PC-9 (cell line): Measurements from ENCODE around the gene EXOC8. TPM values are rescaled to one million over a fixed set of nuclear protein-coding genes. Genes with fewer than 3 reads are reported as not detected.

ENCODE experiments used
- BruUV-seq: library from RNA; stranded (reverse); fragments of 400-500 nt; replicated peaks from 2 replicates; lab custom pipeline; 2021; lab: Mats Ljungman, UMichigan
- CTCF ChIA-PET: fragments of 300-600 bp; sonication (Branson Sonifier 250); formaldehyde crosslinking; loops from one replicate; lab custom pipeline; 2022; ENCODE audit warnings: antibody characterized with exemption; lab: Charles Lee
- POLR2A ChIA-PET: fragments of 300-600 bp; sonication (Branson Sonifier 250); formaldehyde crosslinking; loops from one replicate; lab custom pipeline; 2022; ENCODE audit warnings: antibody characterized with exemption; ENCODE audit not compliant: unreplicated experiment; lab: Charles Lee
- DNase-seq, 2 experiments: peaks; one replicate each; pipeline versions ENCODE4 v3.0.0 to v3.0.0-alpha.2; 2015 to 2022; ENCODE audit warnings: mixed read lengths in 1 of 2
- H2AFZ ChIP-seq: fragments of 200-600 bp; sonication (generic); 2 replicates; pipeline ENCODE4 v1.8.1; 2017; ENCODE audit warnings: antibody characterized with exemption
- H3F3A ChIP-seq: fragments of 200-600 bp; sonication (generic); 2 replicates; pipeline ENCODE4 v1.8.1; 2017; ENCODE audit warnings: antibody characterized with exemption, mild to moderate bottlenecking, low read depth; ENCODE audit not compliant: insufficient read depth
- H3K27ac ChIP-seq: fragments of 200-600 bp; sonication (generic); 2 replicates; pipeline ENCODE4 v1.6.1; 2016; ENCODE audit warnings: mixed run types
- H3K27me3 ChIP-seq: fragments of 200-600 bp; sonication (generic); 2 replicates; pipeline ENCODE4 v1.6.1; 2016; ENCODE audit warnings: low read depth, mixed run types; ENCODE audit not compliant: insufficient read depth
- H3K36me3 ChIP-seq: fragments of 200-600 bp; sonication (generic); 2 replicates; pipeline ENCODE4 v1.6.1; 2016; ENCODE audit warnings: low read depth, mixed run types
- H3K4me1 ChIP-seq: fragments of 200-600 bp; sonication (generic); replicated peaks from 2 replicates; pipeline ENCODE4 v1.6.1; 2016; ENCODE audit warnings: mixed run types; ENCODE audit not compliant: insufficient read depth
- H3K4me2 ChIP-seq: fragments of 200-600 bp; sonication (generic); 2 replicates; pipeline ENCODE4 v1.6.1; 2017; ENCODE audit warnings: mixed run types
- H3K4me3 ChIP-seq: fragments of 200-600 bp; sonication (generic); 2 replicates; pipeline ENCODE4 v1.6.1; 2016; ENCODE audit warnings: mixed run types
- H3K79me2 ChIP-seq: fragments of 200-600 bp; sonication (generic); 2 replicates; pipeline ENCODE4 v1.6.1; 2017; ENCODE audit warnings: low read depth, mixed run types
- H3K9me2 ChIP-seq: fragments of 200-600 bp; sonication (generic); 2 replicates; pipeline ENCODE4 v1.8.1; 2017; ENCODE audit warnings: mild to moderate bottlenecking; ENCODE audit not compliant: insufficient read depth
- H3K9me3 ChIP-seq: fragments of 200-600 bp; sonication (generic); 2 replicates; pipeline ENCODE4 v1.8.1; 2016; ENCODE audit warnings: low read depth; ENCODE audit not compliant: insufficient read depth
- H4K20me1 ChIP-seq: fragments of 200-600 bp; sonication (generic); 2 replicates; pipeline ENCODE4 v1.8.1; 2017; ENCODE audit not compliant: insufficient read depth
- EZH2 ChIP-seq: fragments of 200-600 bp; sonication (generic); IDR thresholded peaks from 2 replicates; pipeline ENCODE4 v1.8.0; 2017; ENCODE audit warnings: antibody characterized with exemption, low read depth
- intact Hi-C: fragments of 100-400 bp; cut with micrococcal nuclease; formaldehyde crosslinking; loops from one replicate; pipeline ENCODE4 v1.10.0; 2022; ENCODE audit not compliant: unreplicated experiment
- total RNA-seq: library from RNA; stranded (reverse); gene quantifications from 2 replicates; pipeline ENCODE4 v1.2.3, GENCODE V29; 2021
- TF ChIP-seq, protein P1 (sequence below): fragments of 200-600 bp; sonication (generic); conservative IDR thresholded peaks from 2 replicates; pipeline ENCODE4 v1.6.1; 2017; ENCODE audit warnings: mixed run types, antibody characterized with exemption, mild to moderate bottlenecking, moderate library complexity

EXOC8 gene
- total RNA-seq, 1 experiment from 2014 or later: 12.1 TPM

DNA sequence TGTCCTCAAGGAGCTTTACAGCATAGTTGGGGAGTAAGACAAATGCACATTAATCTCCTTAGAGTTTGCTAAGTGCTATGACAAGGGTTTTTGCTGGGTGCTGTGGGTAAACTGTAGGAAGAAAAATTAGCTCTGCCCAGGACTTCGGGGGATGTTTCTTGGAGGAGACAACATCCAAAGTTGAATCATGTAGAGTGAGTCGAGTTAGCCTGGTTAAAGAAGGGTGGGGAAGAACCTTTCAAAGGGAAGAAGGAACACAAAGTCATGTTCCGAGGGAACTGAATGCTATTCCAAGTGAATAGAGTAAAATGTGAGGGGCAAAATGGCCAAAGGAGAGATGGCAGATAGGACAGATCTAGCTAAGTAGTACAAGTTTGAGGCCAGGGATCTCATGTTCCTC lies 17.5 kb upstream of the EXOC8 start:
- Histone ChIP-seq H3K36me3 (peaks cover under 1% of the 10 kb centered on the region; the same call in 1 of the 2 replicates), H3K27ac (no peak overlapping the region), H3K27me3 (no peaks in the 10 kb centered on the region), H3K4me1 (no peaks in the 10 kb centered on the region), H3K4me2 (no peak overlapping the region), H3K4me3 (no peak overlapping the region), H3K9me2 (no peaks in the 10 kb centered on the region), H3K79me2 (no peaks in the 10 kb centered on the region), H3F3A (no peaks in the 10 kb centered on the region), H3K9me3 (no peaks in the 10 kb centered on the region), H4K20me1 (no peaks in the 10 kb centered on the region), H2AFZ (no peak overlapping the region)
- no peak for TF ChIP-seq EZH2
- TF ChIP-seq, protein P1, sequence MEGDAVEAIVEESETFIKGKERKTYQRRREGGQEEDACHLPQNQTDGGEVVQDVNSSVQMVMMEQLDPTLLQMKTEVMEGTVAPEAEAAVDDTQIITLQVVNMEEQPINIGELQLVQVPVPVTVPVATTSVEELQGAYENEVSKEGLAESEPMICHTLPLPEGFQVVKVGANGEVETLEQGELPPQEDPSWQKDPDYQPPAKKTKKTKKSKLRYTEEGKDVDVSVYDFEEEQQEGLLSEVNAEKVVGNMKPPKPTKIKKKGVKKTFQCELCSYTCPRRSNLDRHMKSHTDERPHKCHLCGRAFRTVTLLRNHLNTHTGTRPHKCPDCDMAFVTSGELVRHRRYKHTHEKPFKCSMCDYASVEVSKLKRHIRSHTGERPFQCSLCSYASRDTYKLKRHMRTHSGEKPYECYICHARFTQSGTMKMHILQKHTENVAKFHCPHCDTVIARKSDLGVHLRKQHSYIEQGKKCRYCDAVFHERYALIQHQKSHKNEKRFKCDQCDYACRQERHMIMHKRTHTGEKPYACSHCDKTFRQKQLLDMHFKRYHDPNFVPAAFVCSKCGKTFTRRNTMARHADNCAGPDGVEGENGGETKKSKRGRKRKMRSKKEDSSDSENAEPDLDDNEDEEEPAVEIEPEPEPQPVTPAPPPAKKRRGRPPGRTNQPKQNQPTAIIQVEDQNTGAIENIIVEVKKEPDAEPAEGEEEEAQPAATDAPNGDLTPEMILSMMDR: no peak
- BruUV-seq: no TSS peak
- POLR2A ChIA-PET: no interaction called here
- DNase-seq: no peak
- CTCF ChIA-PET: no interaction called here
- intact Hi-C loops: loop anchor here (5.0 kb wide), 1 partner anchor 172 kb away; the partner anchor contains the start of gene TSNAX

DNA sequence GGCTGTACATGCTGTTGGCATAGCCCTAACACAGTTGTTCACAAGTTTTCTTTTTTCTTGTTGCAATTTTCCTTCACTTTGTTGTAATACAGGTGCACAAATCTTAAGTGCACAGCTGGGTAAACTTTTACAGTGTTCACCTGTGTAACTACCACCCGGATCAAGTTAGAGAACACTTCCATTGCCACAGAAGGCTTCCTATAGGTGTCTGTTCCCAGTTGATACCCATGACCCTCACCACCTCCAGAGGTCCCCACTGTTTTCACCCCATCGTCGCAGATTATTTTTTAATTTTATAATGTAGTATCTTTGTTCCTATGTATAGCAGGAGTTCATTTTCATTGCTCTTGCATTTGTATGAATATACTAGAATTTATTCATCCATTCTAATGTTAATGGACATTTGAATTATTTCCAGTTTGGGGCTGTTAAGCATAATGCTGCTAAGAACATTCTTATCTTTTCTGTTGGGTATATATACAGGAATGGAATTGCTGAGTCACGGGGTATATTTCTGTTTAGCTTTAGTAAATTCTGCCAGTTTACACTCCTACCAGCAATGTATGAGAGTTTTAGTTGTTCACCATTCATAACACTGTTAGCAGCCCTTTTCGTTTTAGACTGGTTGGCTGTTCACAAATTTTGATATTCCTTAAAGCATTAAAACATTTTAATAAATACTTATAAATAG lies 16.8 kb upstream of the EXOC8 start:
- Histone ChIP-seq H3K4me3 (no peak overlapping the region), H3K9me2 (no peaks in the 10 kb centered on the region), H3K36me3 (peaks cover 5% of the 10 kb centered on the region), H3K27me3 (no peaks in the 10 kb centered on the region), H2AFZ (no peak overlapping the region), H3K9me3 (no peaks in the 10 kb centered on the region), H4K20me1 (no peaks in the 10 kb centered on the region), H3F3A (no peaks in the 10 kb centered on the region), H3K4me1 (no peaks in the 10 kb centered on the region), H3K79me2 (no peaks in the 10 kb centered on the region), H3K27ac (no peak overlapping the region), H3K4me2 (no peak overlapping the region)
- no peak for DNase-seq
- TF ChIP-seq, protein P1: no peak
- TF ChIP-seq EZH2: no peak
- CTCF ChIA-PET: no interaction called here
- intact Hi-C loops: loop anchor here (5.0 kb wide), 1 partner anchor 173 kb away; the partner anchor contains the start of gene TSNAX
- POLR2A ChIA-PET: no interaction called here
- BruUV-seq: no TSS peak

DNA sequence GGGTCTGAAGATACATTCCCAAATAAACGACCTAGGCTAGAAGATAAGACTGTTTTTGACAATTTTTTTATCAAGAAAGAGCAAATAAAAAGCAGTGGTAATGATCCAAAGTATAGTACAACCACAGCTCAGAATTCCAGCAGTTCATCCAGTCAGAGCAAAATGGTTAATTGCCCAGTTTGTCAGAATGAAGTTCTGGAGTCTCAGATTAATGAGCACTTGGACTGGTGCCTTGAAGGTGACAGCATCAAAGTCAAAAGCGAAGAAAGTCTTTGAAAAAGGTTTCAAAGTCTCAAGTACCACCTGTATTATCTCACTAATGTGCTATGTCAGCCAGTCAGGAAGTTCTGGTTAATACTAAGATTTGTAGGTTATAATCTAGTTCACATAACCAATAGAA lies 15.4 kb upstream of the EXOC8 start:
- Histone ChIP-seq H2AFZ (no peak overlapping the region), H3K36me3 (peaks cover 15% of the 10 kb centered on the region), H3K4me1 (no peaks in the 10 kb centered on the region), H3K9me3 (no peaks in the 10 kb centered on the region), H3F3A (no peaks in the 10 kb centered on the region), H3K79me2 (no peaks in the 10 kb centered on the region), H4K20me1 (no peaks in the 10 kb centered on the region), H3K9me2 (no peaks in the 10 kb centered on the region), H3K27ac (no peak overlapping the region), H3K4me3 (no peak overlapping the region), H3K4me2 (no peak overlapping the region), H3K27me3 (no peaks in the 10 kb centered on the region)
- BruUV-seq: no TSS peak
- no peak for TF ChIP-seq EZH2
- TF ChIP-seq, protein P1: no peak
- ChIA-PET POLR2A (no interaction called here), CTCF (no interaction called here)
- intact Hi-C loops: no loop called here
- DNase-seq: no peak
